Erythroblast (primary cell): ENCODE data around the gene CFAP97D1.
A peak's percentile ranks its signal among the peaks of the same experiment; 100 is the strongest.

Source experiments
- DNase-seq, 2 experiments: peaks; one replicate each; lab custom pipeline; 2025; lab: John Stamatoyannopoulos, UW
- GATA1 ChIP-seq: IDR thresholded peaks from 2 replicates; pipeline ENCODE4 v1.6.1; 2011; ENCODE audit warnings: low read depth, mild to moderate bottlenecking, control low read depth, low read length, moderate library complexity
- POLR2A ChIP-seq: IDR thresholded peaks from 2 replicates; pipeline ENCODE4 v1.6.1; 2011; ENCODE audit warnings: mild to moderate bottlenecking, low read length

CFAP97D1 gene

GRCh38 chr17:43832976-43833829, 53.0 kb downstream of the CFAP97D1 start, which contains the start of gene MPP3:
Gene MPP3, minus strand, starts transcription at chr17:43833146. Its CDS starts 1,240 bp downstream, at chr17:43831906.
- TF ChIP-seq POLR2A (no peak), GATA1 (no peak)
- peak; percentile 64 to 75 for DNase-seq

DNA sequence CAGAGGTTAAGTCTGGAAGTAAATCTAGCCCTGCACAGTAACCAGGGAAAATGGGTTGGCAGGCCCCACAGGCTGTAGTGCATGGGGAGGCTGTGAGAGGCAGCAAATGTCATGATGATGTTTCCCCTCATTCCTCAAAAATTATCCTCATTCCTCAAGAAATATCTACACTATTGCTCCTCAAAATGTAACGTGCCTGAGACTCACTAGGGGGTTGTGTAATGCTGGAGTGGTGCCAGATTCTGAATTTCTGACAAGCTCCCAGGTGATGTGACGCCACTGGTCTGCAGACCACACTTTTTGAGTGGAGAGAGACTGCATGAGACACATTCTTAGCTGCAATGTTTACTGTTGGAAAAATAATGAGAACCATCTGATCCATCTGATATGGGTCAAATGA, 53.9 kb downstream of the CFAP97D1 start:
- no peak for DNase-seq
- TF ChIP-seq POLR2A (no peak), GATA1 (no peak)
